ENCODE measurements around the gene FAM117A.
A peak's percentile ranks its signal among the peaks of the same experiment; 100 is the strongest.

The FAM117A gene

DNA sequence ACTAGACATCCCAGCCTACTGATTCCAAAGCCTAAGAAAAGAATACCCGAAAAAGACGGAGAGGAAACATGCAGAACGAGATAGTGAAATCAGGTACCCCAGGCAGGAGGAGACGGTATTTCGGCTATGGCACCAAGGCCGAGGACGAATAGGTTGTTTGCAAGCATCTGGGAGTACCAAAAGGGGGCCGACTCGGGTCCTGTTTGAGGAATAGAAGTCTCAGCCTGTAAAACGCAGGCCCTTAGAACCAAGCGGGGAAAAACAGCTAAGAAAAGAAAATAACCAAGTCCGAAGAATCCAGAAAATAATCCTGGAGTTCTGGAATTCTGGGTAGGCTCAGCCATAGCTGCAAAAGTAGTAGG, 56.7 kb downstream of the FAM117A start:
- no peak for DNase-seq

DNA sequence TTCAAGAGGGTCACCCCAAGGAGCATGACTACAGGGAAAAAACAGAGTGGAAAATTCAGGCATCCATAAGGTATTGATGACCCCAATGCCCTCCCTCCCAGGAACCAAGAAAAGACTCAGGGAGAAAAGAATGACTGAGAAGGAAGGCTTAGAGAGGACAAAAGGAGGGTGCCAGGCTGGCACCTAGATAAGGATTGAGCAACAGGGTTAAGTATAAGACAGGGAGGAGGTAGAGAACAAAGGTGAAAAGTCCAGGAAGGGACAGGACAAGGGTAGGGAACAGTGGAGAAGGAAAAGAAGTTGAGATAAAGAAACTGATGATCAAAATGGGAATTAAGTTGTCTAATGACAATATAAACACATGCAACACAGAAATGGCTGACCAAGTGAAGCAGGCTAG, 58.7 kb downstream of the FAM117A start:
- DNase-seq = no peak

DNA sequence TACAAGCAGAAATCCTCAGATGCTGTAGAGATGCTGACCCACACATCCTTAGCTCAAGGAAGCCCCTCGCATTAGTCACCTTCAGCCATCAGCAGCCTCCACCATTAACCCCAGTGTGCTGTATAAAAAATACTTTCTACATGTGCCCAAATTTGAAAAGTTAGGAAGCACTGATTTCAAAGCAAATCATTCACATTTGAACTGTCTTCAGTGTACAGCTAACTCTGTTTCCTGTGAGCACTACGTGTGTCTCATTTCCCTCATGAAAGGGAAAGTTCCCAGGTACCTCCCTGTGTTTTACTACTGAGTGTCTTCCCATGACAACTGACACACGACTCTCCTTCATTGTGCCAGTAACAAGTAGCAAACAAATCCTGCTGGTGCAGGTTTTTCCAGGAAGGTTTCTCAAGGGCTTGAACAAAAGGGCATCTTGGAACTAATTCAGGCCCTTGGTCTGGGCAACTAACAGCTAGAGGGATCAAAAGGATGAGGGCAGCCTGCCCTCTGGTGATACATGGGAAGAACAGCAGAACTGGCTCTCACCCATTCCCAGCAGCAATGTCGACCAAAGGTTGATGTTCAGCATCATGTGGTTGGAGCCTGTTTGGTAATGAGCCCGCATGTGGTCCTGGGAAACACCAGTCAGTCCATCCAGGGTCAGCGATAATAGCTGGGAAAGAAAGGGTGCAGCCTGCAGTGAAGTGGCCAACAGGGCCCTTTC, 60.2 kb downstream of the FAM117A start:
- no peak for DNase-seq

DNA sequence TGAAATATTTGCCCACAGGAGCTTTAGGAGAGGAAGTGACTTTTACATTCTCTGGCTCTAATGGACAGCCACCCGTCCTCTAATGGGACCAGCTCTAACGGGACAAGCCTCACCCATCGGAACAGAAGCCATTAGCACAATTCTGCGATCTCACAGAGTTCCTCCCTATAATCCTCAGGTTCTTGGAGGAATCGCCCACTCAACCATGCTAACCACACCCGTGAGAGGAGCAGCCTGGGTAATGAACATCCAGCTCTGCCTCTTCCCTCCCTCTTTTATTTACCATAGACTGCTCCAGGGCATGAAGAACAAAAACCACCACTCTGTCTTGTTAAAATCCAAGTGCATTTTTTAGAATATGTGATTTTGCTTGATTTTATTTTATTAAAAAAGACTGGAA, 63.0 kb downstream of the FAM117A start:
- no peak for DNase-seq

DNA sequence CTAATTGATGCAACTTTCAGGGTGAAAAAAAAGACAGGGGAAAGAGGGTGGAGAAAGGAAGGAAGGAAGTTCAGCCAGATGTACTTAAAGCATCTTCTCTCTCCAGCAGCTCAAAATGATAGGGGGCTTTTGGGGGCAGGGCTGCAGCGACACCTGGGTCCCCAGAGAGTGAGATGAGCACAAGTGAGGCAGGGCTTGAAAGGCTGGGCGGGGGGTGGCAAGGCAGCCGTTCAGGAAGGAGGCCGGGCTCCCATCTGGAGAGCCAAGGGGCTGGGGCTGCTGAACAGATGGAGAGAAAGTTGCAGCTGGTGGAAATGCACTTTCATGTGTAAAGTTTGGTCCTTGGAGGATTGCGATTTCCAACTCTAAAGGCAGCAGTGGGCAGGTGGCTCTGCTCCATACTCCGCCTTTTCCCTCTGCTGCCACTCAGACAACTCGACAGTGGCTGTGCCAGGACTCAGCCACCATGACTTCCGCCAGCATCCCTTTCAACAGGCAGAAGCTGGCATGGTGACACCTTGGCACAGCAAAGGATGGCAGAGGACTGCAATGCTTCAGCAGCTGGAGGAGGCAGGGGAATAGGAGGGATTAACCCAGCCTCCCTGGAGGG, 63.9 kb downstream of the FAM117A start:
- DNase-seq = no peak

DNA sequence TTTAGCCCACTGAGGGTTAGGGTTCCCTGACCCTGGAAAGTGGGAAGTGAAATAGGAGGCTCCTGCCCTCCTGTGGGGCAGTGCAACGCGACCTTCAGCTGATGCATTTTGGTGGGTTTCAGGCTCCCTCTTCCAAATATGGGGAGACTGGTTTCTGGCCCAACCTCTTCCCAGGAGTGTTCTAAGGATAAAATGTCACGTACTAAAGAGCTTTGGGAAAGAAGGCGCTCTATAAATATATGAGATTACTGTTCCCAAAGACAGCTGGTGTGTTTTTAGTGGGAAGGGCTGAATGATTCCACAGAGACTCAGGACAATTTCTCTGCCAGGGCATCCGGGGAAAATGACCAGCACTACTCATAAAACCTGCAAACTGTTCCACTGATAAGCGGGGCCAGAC, 65.9 kb downstream of the FAM117A start:
- DNase-seq = no peak

DNA sequence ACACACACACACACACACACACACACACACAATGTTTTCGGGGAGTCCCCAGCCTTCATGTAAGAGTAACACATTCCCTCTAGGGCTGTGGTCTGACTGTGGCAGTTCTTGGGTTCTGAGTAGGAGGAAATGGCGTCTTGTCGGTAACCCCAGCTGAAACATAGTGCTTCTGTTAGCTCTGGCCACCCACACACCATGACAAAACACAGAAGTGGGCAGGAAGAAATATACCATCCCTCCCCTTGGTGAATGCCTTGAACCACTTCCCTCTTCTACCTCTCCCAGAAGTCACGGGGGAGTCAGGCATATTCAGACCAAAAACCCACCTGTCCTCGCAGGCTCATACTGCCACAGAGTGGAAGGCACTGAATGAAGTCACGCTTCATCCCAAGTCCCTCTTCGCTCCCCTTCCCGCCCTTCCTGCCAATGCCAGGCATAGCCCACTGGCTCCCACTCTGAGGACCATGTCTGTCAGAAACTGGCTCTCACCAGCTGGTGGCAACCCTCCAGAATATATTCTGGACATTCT, 67.6 kb downstream of the FAM117A start:
- peak; percentile 79 for DNase-seq

DNA sequence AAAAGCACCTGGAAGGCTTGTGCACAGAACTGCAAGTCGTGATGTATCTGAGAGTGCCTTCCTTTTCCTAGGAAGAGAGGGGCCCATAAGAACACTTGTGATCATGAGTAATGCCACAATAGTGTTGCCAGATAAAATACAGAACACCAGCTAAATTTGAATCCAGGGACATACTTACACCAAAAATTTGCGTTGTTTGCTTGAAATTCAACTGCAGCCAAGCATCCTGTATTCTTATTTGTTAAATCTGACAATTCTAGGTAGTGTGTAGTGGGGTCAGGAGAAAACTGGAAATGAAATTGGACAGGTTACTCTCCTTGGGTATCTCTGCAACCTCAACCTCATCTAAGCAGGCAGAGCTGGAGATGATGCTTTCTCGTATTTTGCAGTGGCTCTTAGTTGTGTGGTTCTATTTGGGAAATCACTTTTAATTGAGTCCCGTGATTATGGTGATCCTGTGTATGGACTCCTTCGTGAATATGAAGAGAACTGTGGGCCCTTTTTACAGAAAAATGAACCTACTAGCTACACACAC, 68.2 kb downstream of the FAM117A start:
- DNase-seq = no peak

DNA sequence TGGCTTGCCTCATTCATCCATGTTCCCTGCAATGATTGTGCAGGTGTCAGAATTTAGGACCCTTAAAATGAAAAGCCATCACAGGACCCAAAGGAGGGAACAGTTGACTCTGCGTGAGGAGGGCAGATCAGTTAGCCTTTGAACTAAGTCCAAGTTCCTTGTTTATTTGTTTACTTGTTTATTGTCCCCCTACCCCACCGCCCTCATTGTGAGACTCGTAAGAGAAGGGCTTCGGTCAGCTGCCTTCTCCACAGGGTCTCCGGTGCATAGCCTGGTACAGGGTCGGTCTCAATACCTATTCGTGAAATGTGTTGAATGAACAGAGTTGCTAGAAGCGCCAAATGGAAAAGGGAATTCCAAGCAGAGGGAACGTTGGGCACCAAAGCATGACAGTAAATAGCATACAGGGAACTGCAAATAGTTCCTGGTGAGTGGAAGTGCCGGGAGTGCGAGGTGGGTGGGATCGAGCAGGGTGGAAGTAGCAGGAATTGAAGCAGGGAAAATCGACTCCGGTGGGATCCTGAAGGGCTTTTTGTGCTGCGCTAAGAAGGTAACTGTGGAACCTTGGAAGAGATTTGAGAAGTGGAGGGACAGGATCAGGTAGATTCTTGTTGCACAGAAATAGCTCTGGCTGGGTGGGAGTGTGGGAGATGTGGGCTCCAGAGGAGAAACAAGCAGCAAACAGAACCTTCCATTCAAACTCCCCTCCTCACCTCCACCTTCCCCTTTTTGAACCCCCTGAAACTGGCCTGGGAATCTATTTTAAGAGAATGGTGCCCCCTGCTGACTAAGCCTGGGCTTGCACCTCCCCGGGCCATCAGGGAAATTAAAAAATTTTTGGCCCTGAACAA, 68.9 kb downstream of the FAM117A start:
- peak; percentile 91 for DNase-seq

DNA sequence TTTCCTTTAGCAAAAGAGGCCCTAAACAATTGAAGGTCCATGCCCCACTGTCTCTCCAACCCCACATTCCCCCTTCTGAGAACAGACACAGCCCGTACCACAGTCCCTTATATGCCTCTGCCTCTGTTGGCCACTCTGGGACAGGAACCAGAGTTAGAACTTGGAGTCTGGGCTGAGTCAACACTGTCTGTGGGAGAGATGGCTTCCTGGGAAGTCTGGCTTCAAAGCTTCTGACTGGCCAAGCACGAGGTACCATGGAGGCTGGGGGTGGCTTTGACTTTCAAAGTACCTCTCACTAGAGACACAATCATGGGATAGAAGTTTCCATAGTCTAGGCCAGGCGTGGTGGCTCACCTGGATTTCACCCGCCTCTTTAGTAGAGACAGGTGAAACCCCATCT, 71.2 kb downstream of the FAM117A start:
- DNase-seq = no peak

DNA sequence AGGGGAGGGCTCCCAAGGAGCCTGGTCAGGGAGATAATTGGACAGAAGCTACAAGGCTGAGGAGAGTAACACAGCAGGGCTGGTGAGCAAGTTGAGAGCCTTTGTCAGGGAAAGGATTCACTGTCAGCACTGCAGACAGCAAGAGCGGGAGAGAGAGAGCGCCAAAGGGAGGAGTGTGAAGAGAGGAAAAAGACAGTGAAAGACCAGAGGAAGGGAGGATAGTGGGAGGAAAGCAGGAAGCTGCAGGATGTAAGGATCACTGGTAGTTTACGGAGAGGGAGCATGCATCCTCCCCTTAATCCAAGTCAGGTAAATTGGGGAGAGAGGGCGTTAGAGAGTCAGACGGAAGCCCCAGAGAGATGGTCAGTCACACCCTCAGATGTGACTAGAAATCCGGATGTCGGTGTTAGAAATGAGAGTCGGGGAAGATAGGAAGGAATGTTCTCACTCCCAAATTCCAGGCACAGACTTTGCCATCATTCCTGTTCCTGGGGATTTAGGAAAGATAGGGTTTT, 72.2 kb downstream of the FAM117A start:
- no peak for DNase-seq

DNA sequence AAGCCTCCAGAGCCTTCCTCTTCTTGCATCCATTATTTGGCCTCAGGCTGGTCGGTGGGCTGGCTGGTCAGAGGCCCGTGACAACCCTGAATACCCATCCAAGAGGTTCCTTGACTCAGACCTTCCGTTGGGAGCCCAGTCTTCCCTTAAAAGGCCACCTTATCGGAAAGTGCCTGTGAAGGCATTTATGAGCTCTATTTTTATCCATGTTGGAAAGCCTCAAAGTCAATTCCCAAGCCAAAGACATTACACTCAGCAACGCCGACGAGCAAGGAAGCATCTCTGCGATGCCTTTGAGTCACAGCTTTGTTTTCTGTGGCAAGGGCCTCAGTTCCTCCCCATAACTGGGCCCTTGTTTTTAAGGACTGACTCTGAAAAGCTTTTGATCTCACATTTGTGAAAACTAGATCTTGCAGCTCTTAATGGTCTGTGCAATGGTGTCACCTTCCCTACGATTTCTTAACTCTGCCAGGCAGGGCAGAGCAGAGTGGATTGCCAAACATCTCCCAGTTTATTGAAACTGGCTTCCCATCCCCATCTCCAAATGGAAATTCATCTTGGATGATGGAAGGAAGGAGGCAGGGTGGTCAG, 72.8 kb downstream of the FAM117A start:
- DNase-seq = no peak

DNA sequence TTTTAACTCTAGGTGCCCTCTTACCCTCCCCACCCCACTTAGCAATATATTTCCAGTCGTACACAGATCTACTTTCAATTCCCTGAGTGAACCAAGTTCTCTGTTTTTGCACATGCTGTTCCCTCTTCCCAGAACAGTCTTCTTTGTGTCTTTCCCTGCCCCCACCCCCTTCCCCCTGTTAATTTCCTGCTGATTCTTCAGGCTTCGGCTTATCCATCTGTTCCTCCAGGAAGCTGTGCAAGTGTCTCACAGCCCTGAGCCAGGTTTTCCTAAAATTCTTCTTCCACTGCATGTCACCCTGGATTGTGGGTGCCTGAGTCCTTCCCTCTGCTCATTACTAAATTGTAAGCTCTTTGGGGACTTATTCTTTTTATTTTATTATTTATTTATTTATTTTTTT, 73.7 kb downstream of the FAM117A start:
- DNase-seq = no peak

DNA sequence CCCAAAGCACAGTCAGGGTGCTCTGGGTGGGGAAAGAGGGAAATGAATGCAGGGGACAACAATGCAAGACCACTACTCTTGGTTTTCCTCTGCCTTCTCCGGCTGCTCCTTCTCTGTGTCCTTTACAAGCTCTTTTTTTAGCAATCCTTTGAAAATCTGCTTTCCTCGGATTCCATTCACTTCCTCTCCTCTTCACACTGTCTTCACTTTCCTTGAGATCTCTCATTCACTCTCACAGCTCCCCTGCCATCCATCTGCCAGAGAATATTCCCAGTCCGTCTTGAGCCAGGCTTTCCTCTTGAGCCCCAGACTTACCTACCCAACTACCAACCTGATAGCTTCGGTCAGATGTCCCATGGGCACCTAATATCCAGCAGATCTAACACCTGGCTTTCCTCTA, 75.1 kb downstream of the FAM117A start:
- peak; percentile 34 for DNase-seq

DNA sequence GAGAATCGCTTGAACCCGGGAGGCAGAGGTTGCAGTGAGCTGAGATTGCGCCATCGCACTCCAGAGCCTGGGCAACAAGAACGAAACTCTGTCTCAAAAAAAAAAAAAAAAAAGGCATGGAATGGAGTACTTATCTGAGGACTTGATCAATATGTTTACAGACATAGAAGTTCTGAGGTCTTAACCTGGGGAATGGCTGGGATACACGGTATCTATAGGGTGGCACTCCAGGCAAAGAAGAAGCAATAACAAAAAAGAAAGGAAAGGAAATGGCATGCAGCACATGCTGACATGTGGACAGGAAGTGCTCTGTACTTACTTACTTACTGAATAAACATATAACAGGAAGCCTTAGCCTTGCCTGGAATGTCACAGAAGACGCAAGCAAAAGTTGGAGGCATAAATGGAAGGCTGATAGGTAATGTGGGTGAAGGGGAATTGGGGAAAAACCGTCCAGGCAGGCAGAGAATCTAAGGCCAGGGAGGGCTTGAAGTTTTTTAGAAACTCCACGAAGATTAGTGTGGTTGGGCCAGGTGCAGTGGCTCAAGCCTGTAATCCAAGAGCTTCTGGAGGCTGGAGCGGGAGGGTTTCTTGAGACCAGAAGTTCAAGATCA, 75.9 kb downstream of the FAM117A start:
- peak; percentile 60 for DNase-seq

DNA sequence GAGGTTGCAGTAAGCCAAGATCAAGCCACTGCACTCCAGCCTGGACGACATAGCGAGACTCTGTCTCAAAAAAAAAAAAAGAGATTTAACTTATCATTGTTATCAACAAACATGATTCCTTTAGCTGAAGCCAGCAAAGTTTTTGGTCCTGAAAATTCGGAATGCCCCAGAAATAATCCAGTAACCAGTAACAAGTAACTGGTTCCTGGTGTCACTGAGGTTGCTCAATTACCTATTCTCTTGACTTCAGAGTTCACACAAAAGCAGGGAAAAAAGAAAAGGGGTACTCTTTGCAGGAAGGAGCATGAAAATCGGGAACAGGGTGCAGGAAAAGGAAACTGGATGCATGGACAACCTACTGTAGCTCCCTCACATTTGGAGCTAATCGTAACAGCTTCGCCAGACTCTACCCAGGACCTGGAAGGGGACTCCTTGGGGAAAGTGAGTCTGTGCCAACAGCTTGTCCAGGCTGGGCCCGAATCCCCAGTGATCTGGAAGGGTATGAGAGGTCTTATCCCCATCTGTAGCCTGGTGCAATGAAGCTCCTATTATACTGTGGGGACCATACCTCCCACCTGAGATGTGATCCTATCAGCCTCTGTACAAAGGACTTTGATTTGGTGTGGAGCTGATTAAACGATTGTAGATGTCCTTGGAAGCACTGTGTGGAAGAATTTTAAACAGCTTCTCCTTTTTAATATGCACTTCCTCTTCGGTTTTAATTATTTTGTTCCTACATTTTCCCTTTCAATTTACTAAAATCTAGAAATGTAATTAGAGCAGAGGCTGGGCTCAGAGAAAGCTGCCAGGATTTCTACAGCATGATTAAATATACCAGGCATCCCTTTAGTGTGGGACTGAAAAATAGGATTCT, 82.6 kb downstream of the FAM117A start:
- DNase-seq = no peak

DNA sequence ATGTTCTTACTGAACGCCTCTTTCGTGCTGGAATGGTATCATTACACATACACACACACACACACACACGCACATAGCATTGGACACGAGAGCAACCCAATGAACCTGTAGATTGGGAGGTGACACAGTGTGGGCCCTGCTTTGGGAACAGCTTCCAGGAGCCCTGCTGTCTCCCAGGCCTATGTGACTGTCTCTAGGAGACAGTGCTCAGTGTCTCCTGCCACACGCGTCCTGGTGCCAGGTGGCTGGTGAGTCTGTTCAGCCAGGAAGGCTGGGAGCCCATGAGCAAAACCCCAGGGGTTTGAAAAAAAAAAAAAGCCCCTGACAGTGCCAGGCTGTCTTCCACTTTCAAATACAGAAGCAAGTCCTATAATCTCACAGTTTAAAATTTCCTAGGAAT, 83.6 kb downstream of the FAM117A start:
- DNase-seq = no peak

DNA sequence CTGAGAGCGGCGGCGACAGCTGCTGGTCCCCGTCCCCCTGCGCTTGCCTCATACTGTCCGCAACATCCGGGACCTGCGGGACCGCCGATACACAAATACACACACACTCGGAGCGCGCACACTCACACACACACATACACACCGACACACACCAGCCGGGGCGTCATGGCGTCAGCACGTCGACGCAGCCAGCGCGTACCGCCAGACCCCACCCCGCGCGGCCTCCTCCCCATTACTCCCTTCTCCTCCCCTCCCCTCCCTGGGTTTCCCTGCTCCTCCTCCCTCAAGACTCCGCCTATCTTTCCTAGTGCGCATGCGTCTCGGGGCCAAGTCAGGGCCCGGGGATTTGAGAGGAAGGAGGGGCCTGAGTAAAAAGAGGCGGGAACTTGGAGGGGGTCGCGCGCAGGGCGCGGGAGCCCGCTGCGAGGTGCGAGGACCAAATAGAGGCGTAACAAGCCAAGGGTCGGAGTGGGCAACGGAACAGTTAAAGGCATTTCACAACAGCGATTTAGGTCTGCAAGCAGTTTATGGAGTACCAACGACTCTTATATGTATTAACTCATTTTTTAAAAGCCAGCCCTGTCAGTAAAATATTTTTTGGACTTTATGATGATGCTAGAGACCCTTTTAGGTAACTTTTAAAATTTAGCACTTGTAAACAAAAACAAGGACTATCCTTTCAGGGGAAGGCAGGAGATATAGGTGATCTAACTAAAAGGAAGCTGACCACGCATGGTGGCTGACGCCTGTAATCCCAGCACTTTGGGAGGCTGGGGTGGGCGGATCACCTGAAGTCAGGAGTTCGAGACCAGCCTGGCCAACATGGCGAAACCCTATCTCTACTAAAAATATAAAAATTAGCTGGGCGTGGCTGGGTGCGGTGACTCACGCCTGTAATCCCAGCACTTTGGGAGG, 85.7 kb downstream of the FAM117A start, which contains the start of gene SPOP:
Gene SPOP, minus strand, starts transcription at position 165 of the 915 bp plus-strand sequence. CDS start 55,287 bp downstream, outside the sequence.
- peak; percentile 98 for DNase-seq

DNA sequence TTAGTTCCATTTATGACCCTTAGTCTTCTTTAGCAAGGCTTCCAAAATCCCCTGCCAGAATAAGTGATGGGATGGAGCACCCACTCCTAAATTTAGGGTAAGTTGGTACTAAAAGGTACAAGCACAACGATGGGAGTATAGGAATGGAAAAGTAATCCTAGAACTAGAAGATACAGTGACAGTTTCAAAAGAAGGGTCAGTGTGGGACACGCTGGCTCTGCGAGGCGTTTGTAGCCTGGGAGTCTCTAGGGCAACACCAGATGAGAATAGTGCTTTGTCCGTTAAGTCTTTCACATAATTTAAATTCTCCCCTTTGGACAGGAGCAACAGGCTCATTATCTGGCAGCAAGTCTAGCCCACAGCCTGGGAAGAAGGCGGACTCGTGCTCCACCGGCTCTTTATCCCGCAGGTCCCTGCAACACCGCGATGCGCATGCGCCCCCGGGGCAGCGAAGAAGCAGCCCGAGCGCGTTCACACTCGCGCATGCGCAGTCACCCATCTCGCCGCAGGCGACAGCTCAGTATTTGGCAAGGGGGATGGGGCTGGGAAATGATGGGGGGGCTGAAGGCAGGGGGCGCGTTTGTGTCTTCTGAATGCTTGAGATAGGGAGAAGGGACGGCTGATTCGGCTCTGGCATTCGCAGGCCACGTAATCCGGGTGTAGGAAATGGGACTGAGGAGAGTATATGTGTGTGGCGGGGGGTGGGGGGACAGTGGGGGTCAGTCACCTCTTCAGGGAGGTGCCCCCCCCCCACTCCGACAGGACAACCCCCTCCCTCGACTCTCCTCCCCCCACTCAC, 86.6 kb downstream of the FAM117A start:
- peak; percentile 99 for DNase-seq

Data from activated CD8-positive, alpha-beta memory T cell treated with anti-CD3 and anti-CD28 coated beads, Interleukin-2, amount 50 U/mL, for 48 hours (primary cell).